Uterus (tissue), 4 donors: Measurements from ENCODE around the gene ERC2. TPM values are rescaled to one million over a fixed set of nuclear protein-coding genes. Genes with fewer than 3 reads are reported as not detected.

Experiments
- DNase-seq, 2 donors: peaks; one replicate each; pipeline ENCODE4 v3.0.0-alpha.2; 2019 to 2020
- H3K27ac ChIP-seq, 2 donors: fragments of 200-600 bp; sonication (generic); 1 replicate in 1 of 2; 2 replicates in 1 of 2; pipeline ENCODE4 v1.5.1; 2016 to 2018
- H3K27me3 ChIP-seq, 2 donors: fragments of 200-600 bp; sonication (generic); one replicate each; pipeline ENCODE4 v1.5.1; 2018 to 2019; ENCODE audit warnings: control low read depth in 1 of 2
- H3K36me3 ChIP-seq, 2 donors: fragments of 200-600 bp; sonication (generic); one replicate each; pipeline ENCODE4 v1.5.1; 2019; ENCODE audit warnings: control low read depth in 1 of 2
- H3K4me1 ChIP-seq, 2 donors: fragments of 200-600 bp; sonication (generic); one replicate each; pipeline ENCODE4 v1.5.1; 2018 to 2019; ENCODE audit warnings: control low read depth in 1 of 2
- H3K4me3 ChIP-seq, 2 donors: fragments of 200-600 bp; sonication (generic); 1 replicate in 1 of 2; 2 replicates in 1 of 2; pipeline ENCODE4 v1.5.1; 2018 to 2019; ENCODE audit warnings: mild to moderate bottlenecking in 1 of 2
- H3K9me3 ChIP-seq, 2 donors: fragments of 200-600 bp; sonication (generic); one replicate each; pipeline ENCODE4 v1.5.1; 2019; ENCODE audit warnings: control low read depth in 1 of 2
- CTCF ChIP-seq, 4 experiments: fragments of 200-600 bp in 2 of 4; fragments of 450-650 bp in 2 of 4; sonication (generic) in 2 of 4; IDR thresholded peaks; one replicate each; pipeline ENCODE4 v1.5.1; 2016 to 2019; ENCODE audit warnings: antibody characterized with exemption in 4 of 4, mild to moderate bottlenecking in 2 of 4, moderate library complexity in 1 of 4
- POLR2A ChIP-seq, 2 donors: fragments of 450-650 bp; IDR thresholded peaks; one replicate each; pipeline ENCODE4 v1.6.1; 2016; ENCODE audit warnings: antibody characterized with exemption in 2 of 2, mild to moderate bottlenecking in 1 of 2, moderate library complexity in 1 of 2
- intact Hi-C: fragments of 100-400 bp; cut with DNase I; formaldehyde crosslinking; loops from one replicate; pipeline ENCODE4 v1.15.1; 2023; ENCODE audit warnings: low total_unique reads
- total RNA-seq, 4 donors: library from RNA; depleted of rRNA in 3 of 4; stranded (reverse); fragments of >200 nt in 3 of 4; gene quantifications; one replicate each; pipeline versions ENCODE4 v1.1.0 to v1.2.4, GENCODE V29; 2014 to 2023
- donor health status: DM: yes; HTN: yes; CAD: no.

Gene ERC2
- total RNA-seq, 4 donors from 2014 or later: 1.7 to 5.5 TPM; not detected in 2

DNA sequence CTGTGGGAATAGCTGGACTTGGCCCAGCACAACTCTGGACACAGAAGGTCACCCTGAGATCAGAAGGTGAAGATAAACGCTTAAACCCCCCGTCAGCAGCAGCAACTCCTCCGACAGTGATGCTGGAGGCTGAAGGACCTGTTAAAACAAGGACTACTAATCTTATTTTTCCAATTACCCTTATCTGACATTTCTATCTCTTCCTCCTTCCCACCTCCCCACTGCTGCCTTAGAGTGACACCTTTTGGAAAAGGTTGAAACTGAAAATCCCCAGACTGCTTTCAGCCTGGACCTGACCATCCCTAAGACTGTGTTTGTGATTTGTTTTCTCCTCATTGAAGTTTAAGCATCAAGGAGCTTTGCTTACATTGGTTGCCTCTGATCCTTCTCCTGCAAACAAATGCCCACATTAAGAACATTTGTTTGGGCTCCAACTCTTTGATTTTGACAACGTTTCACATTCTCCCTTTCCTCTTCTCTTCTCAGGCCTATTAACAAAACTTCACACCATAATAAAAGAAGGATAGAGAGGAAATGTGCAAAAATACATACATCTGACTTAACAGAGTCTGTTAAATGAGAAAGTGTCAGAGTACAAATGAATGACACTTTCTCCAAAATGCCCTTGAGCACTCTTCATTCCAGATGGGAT is 570.6 kb downstream of the ERC2 start:
- no peaks in the 10 kb centered on the region for H3K9me3 ChIP-seq
- no peak overlapping the region for H3K27ac ChIP-seq
- no peak for DNase-seq
- no peaks in the 10 kb centered on the region for H3K27me3 ChIP-seq
- H3K4me1 ChIP-seq: no peaks in the 10 kb centered on the region
- no peak overlapping the region for H3K4me3 ChIP-seq
- TF ChIP-seq CTCF (IDR thresholded peaks at IDR 0.05) (peak in 1 of 4 experiments; percentile 32), POLR2A (IDR thresholded peaks at IDR 0.05) (no peak)
- intact Hi-C loops: no loop called here
- no peaks in the 10 kb centered on the region for H3K36me3 ChIP-seq

DNA sequence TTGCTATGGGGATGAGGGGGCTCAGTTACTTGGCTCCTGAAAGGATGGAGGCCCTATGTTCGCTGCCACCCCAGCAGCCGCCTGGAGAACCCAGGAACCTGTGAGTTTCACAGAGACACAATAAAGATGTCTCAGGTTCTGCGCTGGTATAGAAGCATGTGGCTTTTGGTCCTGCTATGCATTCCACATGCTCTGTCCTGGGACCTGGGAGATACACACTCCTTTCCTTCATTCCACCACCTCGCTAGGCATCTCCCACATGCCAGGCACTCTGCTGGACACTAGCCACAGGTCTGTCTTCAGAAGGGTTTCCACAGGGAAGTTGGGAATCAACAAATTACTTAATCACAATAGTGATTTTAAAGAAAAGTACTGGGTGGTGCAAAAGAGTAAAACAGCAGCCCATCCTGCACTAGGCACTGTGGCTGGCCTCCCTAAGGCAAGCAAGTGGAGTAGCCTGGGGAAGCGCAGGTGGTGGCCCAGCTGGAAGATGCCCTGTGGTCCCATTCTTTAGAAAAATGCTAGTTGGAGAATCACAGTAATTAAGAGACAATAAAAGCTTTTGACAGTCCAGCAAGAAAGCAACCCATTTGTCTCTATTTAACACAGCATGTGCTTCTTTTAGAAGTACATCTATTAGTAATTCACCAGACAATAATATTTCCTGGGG is 572.2 kb downstream of the ERC2 start:
- H3K27ac ChIP-seq: no peak overlapping the region
- no peak overlapping the region for H3K4me3 ChIP-seq
- H3K9me3 ChIP-seq: no peaks in the 10 kb centered on the region
- no peak for DNase-seq
- H3K27me3 ChIP-seq: no peaks in the 10 kb centered on the region
- TF ChIP-seq POLR2A (IDR thresholded peaks at IDR 0.05) (no peak), CTCF (IDR thresholded peaks at IDR 0.05) (no peak)
- H3K4me1 ChIP-seq: no peaks in the 10 kb centered on the region
- intact Hi-C loops: no loop called here
- H3K36me3 ChIP-seq: no peaks in the 10 kb centered on the region

- H3K27ac ChIP-seq: no peak overlapping the region
- no peaks in the 10 kb centered on the region for H3K4me1 ChIP-seq
- no peak for TF ChIP-seq CTCF (IDR thresholded peaks at IDR 0.05)
- TF ChIP-seq POLR2A (IDR thresholded peaks at IDR 0.05): no peak
- no peaks in the 10 kb centered on the region for H3K9me3 ChIP-seq
- no peaks in the 10 kb centered on the region for H3K27me3 ChIP-seq
- no peak overlapping the region for H3K4me3 ChIP-seq
- intact Hi-C loops: no loop called here
- H3K36me3 ChIP-seq: no peaks in the 10 kb centered on the region
- no peak for DNase-seq
Measured at GRCh38 chr3:55894605-55895004, 573.7 kb downstream of the ERC2 start.

DNA sequence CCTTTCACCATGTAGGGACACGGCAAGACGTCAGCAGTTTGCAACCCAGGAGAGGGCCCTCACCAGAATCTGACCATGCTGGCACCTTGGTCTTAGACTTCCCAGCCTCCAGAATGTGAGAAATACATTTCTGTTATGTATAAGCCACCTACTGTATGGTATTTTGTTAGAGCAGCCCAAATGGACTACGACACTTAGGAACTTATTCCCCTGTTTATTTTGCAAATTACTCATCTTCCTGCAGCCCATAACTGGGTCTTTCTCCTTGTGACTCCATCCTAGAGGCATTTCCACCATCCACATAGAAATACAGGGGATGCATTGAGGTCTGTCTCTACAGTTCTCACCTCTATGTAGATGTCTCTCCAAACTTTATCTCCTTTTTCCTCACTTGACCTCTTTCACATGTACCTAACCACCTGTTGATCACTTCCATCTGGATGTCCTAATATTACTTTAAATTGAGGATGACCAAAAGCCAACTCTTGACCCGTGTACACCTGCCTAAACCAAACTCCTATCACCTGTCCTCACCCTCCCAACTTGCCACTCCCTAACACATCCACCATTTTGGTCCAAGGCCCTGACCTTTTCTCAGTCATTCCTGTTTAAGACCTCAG is 575.1 kb downstream of the ERC2 start:
- Histone ChIP-seq H3K27ac (no peak overlapping the region), H3K4me1 (no peaks in the 10 kb centered on the region), H3K36me3 (no peaks in the 10 kb centered on the region), H3K27me3 (no peaks in the 10 kb centered on the region), H3K9me3 (no peaks in the 10 kb centered on the region), H3K4me3 (no peak overlapping the region)
- intact Hi-C loops: no loop called here
- TF ChIP-seq POLR2A (IDR thresholded peaks at IDR 0.05) (no peak), CTCF (IDR thresholded peaks at IDR 0.05) (no peak)
- no peak for DNase-seq

GRCh38 chr3:55891106-55891505 is 577.2 kb downstream of the ERC2 start:
- Histone ChIP-seq H3K4me3 (no peak overlapping the region), H3K27me3 (no peaks in the 10 kb centered on the region), H3K9me3 (no peaks in the 10 kb centered on the region), H3K27ac (no peak overlapping the region), H3K4me1 (no peaks in the 10 kb centered on the region), H3K36me3 (no peaks in the 10 kb centered on the region)
- no peak for DNase-seq
- TF ChIP-seq POLR2A (IDR thresholded peaks at IDR 0.05): no peak
- no peak for TF ChIP-seq CTCF (IDR thresholded peaks at IDR 0.05)
- intact Hi-C loops: no loop called here
